Measurements from ENCODE around the gene SRGAP1.
"Not testable (repeated sequence)": the region's sequence is repeated elsewhere in the genome, so short reads cannot be mapped to it uniquely, and the experiment has no call there.

The SRGAP1 gene

GRCh38 chr12:63841571-63841970 lies 2.9 kb upstream of the SRGAP1 start:
- no peaks in the 10 kb centered on the region for H3K4me1 ChIP-seq (ENCODE audit: control insufficient read depth, insufficient read depth, low read length)
- H3K36me3 ChIP-seq (ENCODE audit: control insufficient read depth in 2 of 2, insufficient read depth in 1 of 2, low read length in 2 of 2) = no peaks in the 10 kb centered on the region
- no peak overlapping the region for H3K27ac ChIP-seq (ENCODE audit: extremely low read depth, low read depth, low read length)
- TF ChIP-seq ZNF335 (tag by site-specific recombination; conservative IDR thresholded peaks at IDR 0.05) (no peak), MEIS1 (CRISPR knock-in tag; IDR thresholded peaks at IDR 0.05; ENCODE audit: borderline replicate concordance) (no peak), KLF9 (tag by site-specific recombination; IDR thresholded peaks at IDR 0.05; ENCODE audit: low read depth) (no peak), ZNF639 (tag by site-specific recombination; IDR thresholded peaks at IDR 0.05) (no peak), ZNF571 (tag by site-specific recombination; IDR thresholded peaks at IDR 0.05) (no peak), ZFHX2 (tag by site-specific recombination; conservative IDR thresholded peaks at IDR 0.05) (no peak), GLI4 (tag by site-specific recombination; IDR thresholded peaks at IDR 0.05) (no peak), BCL6B (tag by site-specific recombination; IDR thresholded peaks at IDR 0.05) (no peak), ZNF157 (tag by site-specific recombination; IDR thresholded peaks at IDR 0.05) (no peak), ZSCAN5A (tag by site-specific recombination; IDR thresholded peaks at IDR 0.05) (no peak), ELK4 (IDR thresholded peaks at IDR 0.05; ENCODE audit: borderline replicate concordance, low read depth, low read length) (no peak), ZNF624 (tag by site-specific recombination; IDR thresholded peaks at IDR 0.05) (no peak), KLF1 (tag by site-specific recombination; IDR thresholded peaks at IDR 0.05) (no peak), ZNF394 (tag by site-specific recombination; IDR thresholded peaks at IDR 0.05; ENCODE audit: borderline replicate concordance) (no peak), ZNF558 (tag by site-specific recombination; IDR thresholded peaks at IDR 0.05) (no peak), ZNF747 (tag by site-specific recombination; IDR thresholded peaks at IDR 0.05) (no peak), ZNF521 (tag by site-specific recombination; IDR thresholded peaks at IDR 0.05) (no peak), ZNF2 (tag by site-specific recombination; IDR thresholded peaks at IDR 0.05) (no peak)
- no peaks in the 10 kb centered on the region for H3K9me3 ChIP-seq (ENCODE audit: control insufficient read depth, insufficient read depth, low read depth, low read length)
- POLR2A ChIA-PET = no interaction called here
- CTCF ChIA-PET = interaction anchor here (0.7 to 4.5 kb wide), 2 partner anchors 15 to 415 kb away, joined by 3 to 32 read pairs; no protein-coding TSS in a partner anchor
- H3K4me3 ChIP-seq (ENCODE audit: low read depth, low read length) = no peak overlapping the region

- CTCF ChIA-PET = interaction anchor here (0.9 to 3.1 kb wide), 5 partner anchors 232 to 971 kb away, joined by 3 to 23 read pairs (median 5); no protein-coding TSS in a partner anchor
- H3K27ac ChIP-seq (ENCODE audit: extremely low read depth, low read depth, low read length); H3K4me1 ChIP-seq (ENCODE audit: control insufficient read depth, insufficient read depth, low read length); H3K36me3 ChIP-seq (ENCODE audit: control insufficient read depth in 2 of 2, insufficient read depth in 1 of 2, low read length in 2 of 2); POLR2A ChIA-PET; H3K9me3 ChIP-seq (ENCODE audit: control insufficient read depth, insufficient read depth, low read depth, low read length); H3K4me3 ChIP-seq (ENCODE audit: low read depth, low read length): not testable (repeated sequence)
- TF ChIP-seq ZNF18 (tag by site-specific recombination; IDR thresholded peaks at IDR 0.05) = 0 out of 2 replicates have a peak, but pooled peaks have one; percentile 18
Measured at GRCh38 chr12:63842750-63843149, 1.8 kb upstream of the SRGAP1 start.
